Skin epidermis (tissue), 12 donors: Measurements from ENCODE around the gene FRS2.

Experiments
- H3K27ac ChIP-seq, 21 experiments: fragments of 200-600 bp; sonication (generic) in 11 of 21; one replicate each; pipeline ENCODE4 v1.5.0; 2020; ENCODE audit warnings: mild to moderate bottlenecking in 3 of 21, inconsistent platforms in 2 of 21, moderate library complexity in 2 of 21
- H3K4me3 ChIP-seq, 7 experiments: fragments of 200-600 bp; sonication (generic) in 2 of 7; one replicate each; pipeline ENCODE4 v1.5.0; 2020; ENCODE audit warnings: inconsistent platforms in 2 of 7, mild to moderate bottlenecking in 2 of 7, moderate library complexity in 1 of 7

FRS2 gene

DNA sequence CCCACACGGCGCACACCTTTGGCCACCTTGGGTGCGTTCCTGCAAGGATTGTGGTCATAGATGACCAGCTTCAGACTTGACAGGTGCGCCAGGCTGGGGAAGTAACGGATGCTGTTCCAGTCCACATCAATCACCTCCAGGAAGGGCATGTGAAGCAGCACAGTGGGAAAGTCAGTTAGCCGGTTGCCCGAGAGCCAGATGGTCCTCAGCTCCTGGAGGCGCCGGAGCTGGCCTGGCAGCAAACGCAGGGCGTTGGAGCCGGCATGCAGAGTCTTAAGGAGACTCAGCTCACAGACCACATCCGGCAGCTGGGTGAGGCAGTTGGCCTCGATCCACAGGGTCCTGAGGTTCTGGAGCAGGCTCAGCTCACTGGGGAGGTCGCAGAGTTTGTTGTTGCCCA, 139.9 kb downstream of the FRS2 start:
- H3K27ac ChIP-seq, result no peak overlapping the region

DNA sequence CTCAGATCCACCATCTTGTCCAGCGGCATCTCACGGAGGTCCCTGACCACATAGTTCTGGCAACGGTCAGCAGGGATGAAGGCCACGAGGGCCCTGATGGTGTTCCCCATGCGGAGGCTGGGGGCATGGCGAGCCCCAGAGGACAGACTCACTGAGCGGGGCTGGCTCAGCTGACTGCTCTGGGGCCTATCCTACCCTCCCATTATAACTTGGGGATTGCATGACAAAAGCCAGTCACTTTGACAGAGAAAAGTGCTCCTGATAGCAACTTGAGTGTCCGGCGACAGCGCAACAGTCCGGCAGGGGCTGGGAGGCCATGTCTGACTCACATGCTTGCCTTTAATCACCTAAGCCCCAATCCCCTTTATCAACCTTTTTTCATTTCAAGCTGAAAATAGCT, 140.5 kb downstream of the FRS2 start, which contains the start of gene LRRC10:
Gene LRRC10, minus strand, starts transcription at position 179 of the 400 bp plus-strand sequence. Its CDS starts 69 bp downstream, at position 110.
- no peak within 1 kb of the TSS for H3K27ac ChIP-seq

More for the DNA sequence above, 139.9 kb downstream of the FRS2 start:
- H3K4me3 ChIP-seq, result no peak overlapping the region

GRCh38 chr12:69613351-69613750, 143.2 kb downstream of the FRS2 start:
- H3K4me3 ChIP-seq, result no peak overlapping the region
- no peak overlapping the region for H3K27ac ChIP-seq

More for the DNA sequence above, 140.5 kb downstream of the FRS2 start, which contains the start of gene LRRC10:
- no peak within 1 kb of the TSS for H3K4me3 ChIP-seq

- no peak overlapping the region for H3K4me3 ChIP-seq
- no peak overlapping the region for H3K27ac ChIP-seq
Measured at GRCh38 chr12:69616025-69616424, 145.8 kb downstream of the FRS2 start.

DNA sequence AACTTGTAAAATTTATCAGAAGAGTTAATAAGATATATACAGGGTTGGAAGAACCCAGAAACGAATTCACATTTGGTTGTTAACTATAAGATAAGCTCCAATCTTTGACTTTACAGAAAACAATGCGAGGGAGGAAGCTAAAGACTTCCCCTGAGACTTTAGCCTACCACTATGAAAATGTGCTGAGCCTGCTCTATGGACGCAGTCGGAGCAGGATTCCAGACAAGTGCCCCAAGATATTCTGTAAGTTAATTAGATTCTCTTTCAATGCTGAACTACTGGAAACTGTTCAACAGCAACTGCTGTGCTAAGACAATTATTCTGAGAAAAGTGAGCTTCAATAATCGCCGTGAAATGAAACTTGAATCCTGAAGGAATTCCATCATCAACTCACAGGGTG, 148.9 kb downstream of the FRS2 start:
- no peak overlapping the region for H3K27ac ChIP-seq
- no peak overlapping the region for H3K4me3 ChIP-seq

GRCh38 chr12:69620077-69620476, 149.9 kb downstream of the FRS2 start:
- Histone ChIP-seq H3K4me3 (no peak overlapping the region), H3K27ac (no peak overlapping the region)

GRCh38 chr12:69620921-69621320, 150.7 kb downstream of the FRS2 start:
- no peak overlapping the region for H3K4me3 ChIP-seq
- no peak overlapping the region for H3K27ac ChIP-seq

DNA sequence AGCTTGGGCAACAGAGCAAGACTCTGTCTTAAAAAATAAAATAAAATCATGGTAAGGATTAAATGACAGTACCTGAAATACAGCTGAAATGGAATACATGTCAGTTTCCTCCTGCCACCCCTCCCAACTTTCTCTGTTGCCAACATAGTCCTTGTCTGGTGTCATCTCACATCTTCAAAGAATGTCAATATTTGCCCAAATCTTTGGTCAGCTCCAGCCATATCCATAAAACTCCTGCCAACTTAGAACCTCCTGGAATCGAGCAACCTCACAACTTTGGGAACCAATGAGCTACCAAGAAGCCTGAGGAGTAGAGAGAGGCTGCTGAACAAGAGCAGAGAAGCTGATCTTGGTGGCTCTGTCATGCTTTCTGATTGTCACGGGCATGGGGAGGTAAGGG, 151.4 kb downstream of the FRS2 start:
- Histone ChIP-seq H3K4me3 (no peak overlapping the region), H3K27ac (no peak overlapping the region)

DNA sequence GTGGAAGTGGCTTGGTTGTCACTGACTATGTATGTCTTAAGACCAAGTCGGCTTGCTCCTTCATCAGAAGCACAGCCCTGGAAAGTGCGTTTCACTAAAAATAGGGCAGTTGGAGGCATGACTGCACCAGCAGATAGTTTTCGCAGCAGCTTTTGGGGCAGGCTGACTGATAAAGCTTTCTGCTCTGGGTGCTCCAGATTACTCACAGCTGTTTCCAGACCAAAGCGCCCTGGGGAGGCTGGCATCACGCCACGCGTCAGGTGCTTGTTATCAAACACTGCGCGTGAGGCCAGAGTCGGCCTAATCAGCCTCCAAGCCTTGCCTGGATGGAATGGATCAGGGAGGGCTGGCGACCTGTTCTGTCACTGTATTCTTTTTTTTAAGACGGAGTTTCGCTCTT, 153.8 kb downstream of the FRS2 start:
- no peak overlapping the region for H3K4me3 ChIP-seq
- H3K27ac ChIP-seq, result no peak overlapping the region

GRCh38 chr12:69627501-69627900, 157.3 kb downstream of the FRS2 start:
- H3K4me3 ChIP-seq, result no peak overlapping the region
- H3K27ac ChIP-seq, result no peak overlapping the region
